GM23248 (cell line): ENCODE results near the gene GLRB.

Source experiments
- EZH2 ChIP-seq: fragments of 200-600 bp; sonication (generic); IDR thresholded peaks from 2 replicates; pipeline ENCODE4 v1.6.1; 2018; ENCODE audit warnings: antibody characterized with exemption, mild to moderate bottlenecking; ENCODE audit not compliant: insufficient read depth, poor library complexity, severe bottlenecking
- EZH2phosphoT487 ChIP-seq: fragments of 200-600 bp; sonication (generic); IDR thresholded peaks from 2 replicates; pipeline ENCODE4 v1.6.1; 2018; ENCODE audit warnings: antibody characterized with exemption, moderate library complexity, mild to moderate bottlenecking, low read depth; ENCODE audit not compliant: insufficient read depth

- TF ChIP-seq EZH2phosphoT487 (no peak), EZH2 (no peak)
Observed at GRCh38 chr4:157079441-157079840, 3.5 kb downstream of the GLRB start.
